ENCODE data around the gene SORBS1.

The SORBS1 gene

GRCh38 chr10:95273393-95274312 is 287.5 kb downstream of the SORBS1 start:
- no peak for DNase-seq (ENCODE audit: low read depth in 2 of 2)

GRCh38 chr10:95268438-95268837 is 292.7 kb downstream of the SORBS1 start:
- DNase-seq (ENCODE audit: low read depth in 2 of 2): no peak

- no peak for DNase-seq (ENCODE audit: low read depth in 2 of 2)
These were observed 293.9 kb downstream of the SORBS1 start for GRCh38 chr10:95267251-95267650.

- DNase-seq (ENCODE audit: low read depth in 2 of 2): no peak
These were observed 294.5 kb downstream of the SORBS1 start for GRCh38 chr10:95266674-95267095.

- DNase-seq (ENCODE audit: low read depth in 2 of 2): no peak
These were observed 295.6 kb downstream of the SORBS1 start for GRCh38 chr10:95265572-95265971.

GRCh38 chr10:95264227-95265051 is 296.7 kb downstream of the SORBS1 start:
- no peak for DNase-seq (ENCODE audit: low read depth in 2 of 2)

- DNase-seq (ENCODE audit: low read depth in 2 of 2): no peak
These were observed 297.3 kb downstream of the SORBS1 start for GRCh38 chr10:95263864-95264226.

- DNase-seq (ENCODE audit: low read depth in 2 of 2): no peak
These were observed 298.2 kb downstream of the SORBS1 start for GRCh38 chr10:95262763-95263518.

- no peak for DNase-seq (ENCODE audit: low read depth in 2 of 2)
These were observed 299.2 kb downstream of the SORBS1 start for GRCh38 chr10:95261926-95262325.

Measured in stimulated activated CD4-positive, alpha-beta T cell treated with anti-CD3 and anti-CD28 coated beads, Interleukin-1b, Interleukin-23, amount 100 ng/mL, for 4 hours (primary cell).